ENCODE data around the gene IGLL5.

The IGLL5 gene

GRCh38 chr22:22880645-22881044, 7.0 kb upstream of the IGLL5 start:
- TF ChIP-seq CTCF (IDR thresholded peaks at IDR 0.05; ENCODE audit: low read depth, low read length, missing control alignments) = no peak
- no peaks in the 10 kb centered on the region for H3K36me3 ChIP-seq (replicated peaks)
- no peak overlapping the region for H3K4me3 ChIP-seq (ENCODE audit: low read depth, low read length)
- in situ Hi-C loops (cut with HindIII; ENCODE audit: low pct_ligation_motif_present, low sequenced_read_pairs) = no loop called here
- no peak for DNase-seq
- H3K27me3 ChIP-seq (replicated peaks) = peaks cover 46% of the 10 kb centered on the region
- no peak overlapping the region for H3K27ac ChIP-seq

- peak overlapping the region; percentile 13 for H3K27ac ChIP-seq
- peaks cover 50% of the 10 kb centered on the region for H3K27me3 ChIP-seq (replicated peaks)
- no peaks in the 10 kb centered on the region for H3K36me3 ChIP-seq (replicated peaks)
- no peak for DNase-seq
- H3K4me3 ChIP-seq (ENCODE audit: low read depth, low read length) = no peak overlapping the region
- no peak for TF ChIP-seq CTCF (IDR thresholded peaks at IDR 0.05; ENCODE audit: low read depth, low read length, missing control alignments)
- in situ Hi-C loops (cut with HindIII; ENCODE audit: low pct_ligation_motif_present, low sequenced_read_pairs) = no loop called here
These were observed 6.3 kb upstream of the IGLL5 start for GRCh38 chr22:22881116-22882000.

GRCh38 chr22:22882033-22882717, 5.4 kb upstream of the IGLL5 start:
- DNase-seq = no peak
- in situ Hi-C loops (cut with HindIII; ENCODE audit: low pct_ligation_motif_present, low sequenced_read_pairs) = no loop called here
- H3K36me3 ChIP-seq (replicated peaks) = no peaks in the 10 kb centered on the region

GRCh38 chr22:22883090-22883727, 4.4 kb upstream of the IGLL5 start:
- Histone ChIP-seq H3K27ac (peak overlapping the region; percentile 4), H3K4me3 (ENCODE audit: low read depth, low read length) (no peak overlapping the region), H3K36me3 (replicated peaks) (no peaks in the 10 kb centered on the region), H3K27me3 (replicated peaks) (peaks cover 46% of the 10 kb centered on the region)
- in situ Hi-C loops (cut with HindIII; ENCODE audit: low pct_ligation_motif_present, low sequenced_read_pairs) = no loop called here
- DNase-seq = no peak
- TF ChIP-seq CTCF (IDR thresholded peaks at IDR 0.05; ENCODE audit: low read depth, low read length, missing control alignments) = no peak

More at GRCh38 chr22:22882033-22882717, 5.4 kb upstream of the IGLL5 start:
- H3K27me3 ChIP-seq (replicated peaks) = peaks cover 50% of the 10 kb centered on the region
- TF ChIP-seq CTCF (IDR thresholded peaks at IDR 0.05; ENCODE audit: low read depth, low read length, missing control alignments) = no peak
- no peak overlapping the region for H3K4me3 ChIP-seq (ENCODE audit: low read depth, low read length)
- no peak overlapping the region for H3K27ac ChIP-seq

- Histone ChIP-seq H3K4me3 (ENCODE audit: low read depth, low read length) (no peak overlapping the region), H3K36me3 (replicated peaks) (no peaks in the 10 kb centered on the region), H3K27me3 (replicated peaks) (peaks cover 43% of the 10 kb centered on the region), H3K27ac (peak overlapping the region; percentile 4)
- in situ Hi-C loops (cut with HindIII; ENCODE audit: low pct_ligation_motif_present, low sequenced_read_pairs) = no loop called here
- DNase-seq = peak; percentile 48
- TF ChIP-seq CTCF (IDR thresholded peaks at IDR 0.05; ENCODE audit: low read depth, low read length, missing control alignments) = peak; percentile 65
These were observed 3.4 kb upstream of the IGLL5 start for GRCh38 chr22:22884010-22884887.

Measured in brain microvascular endothelial cell (primary cell).